Spinal cord (tissue), 10 donors: ENCODE data around the gene MAL. TPM values are rescaled to one million over a fixed set of nuclear protein-coding genes. Genes with fewer than 3 reads are reported as not detected.

Experiments used
- DNase-seq, 6 donors: peaks; one replicate each; pipeline versions ENCODE4 v3.0.0 to v3.0.0-alpha.2; 2013 to 2015; ENCODE audit warnings: low spot score in 6 of 6, low read depth in 4 of 6
- H3K27ac ChIP-seq: one replicate; pipeline ENCODE4 v1.5.1; 2013; ENCODE audit warnings: low read depth, low read length, control low read depth
- H3K27me3 ChIP-seq: one replicate; pipeline ENCODE4 v1.6.1; 2013; ENCODE audit warnings: low read length; ENCODE audit not compliant: control insufficient read depth, insufficient read depth
- H3K36me3 ChIP-seq: one replicate; pipeline ENCODE4 v1.6.1; 2013; ENCODE audit warnings: low read length; ENCODE audit not compliant: control insufficient read depth, insufficient read depth
- H3K4me1 ChIP-seq: one replicate; pipeline ENCODE4 v1.6.1; 2013; ENCODE audit warnings: low read length; ENCODE audit not compliant: control insufficient read depth, insufficient read depth
- H3K4me3 ChIP-seq: one replicate; pipeline ENCODE4 v1.5.1; 2013; ENCODE audit warnings: low read depth, low read length, control low read depth
- H3K9me3 ChIP-seq: one replicate; pipeline ENCODE4 v1.6.1; 2013; ENCODE audit warnings: low read length; ENCODE audit not compliant: control insufficient read depth, insufficient read depth
- WGBS: methylation state at CpG from one replicate; pipeline ENCODE4 v1.1.5; 2013; ENCODE audit warnings: missing lambda C conversion rate; ENCODE audit not compliant: insufficient coverage; 5-methylcytosine and 5-hydroxymethylcytosine counted together
- polyA plus RNA-seq, 2 donors: library from polyadenylated mRNA; unstranded; fragments of 120-200 nt; gene quantifications; one replicate each; pipeline ENCODE4 v1.2.1, GENCODE V29; 2013; ENCODE audit not compliant: insufficient read length in 2 of 2
- total RNA-seq, 2 donors: library from RNA; depleted of rRNA in 1 of 2; stranded (reverse); fragments of 120-200 nt in 1 of 2; fragments of >200 nt in 1 of 2; gene quantifications; one replicate each; pipeline versions ENCODE4 v1.2.3 to v1.2.4, GENCODE V29; 2013 to 2014
- donor health status: healthy.

MAL gene
- total and polyA plus RNA-seq, 4 donors = 8.2 to 23.0 (median 18.6) TPM

- H3K36me3 ChIP-seq = no peaks in the 10 kb centered on the region
Measured at GRCh38 chr2:94996305-94997100, 29.0 kb upstream of the MAL start.

GRCh38 chr2:94997981-94998930, 27.3 kb upstream of the MAL start:
- 33% methylated on average over 49 of the region's 54 CpGs for WGBS
- Histone ChIP-seq H3K36me3 (no peaks in the 10 kb centered on the region), H3K27me3 (peaks cover 27% of the 10 kb centered on the region), H3K4me1 (peaks cover 16% of the 10 kb centered on the region), H3K27ac (no peak overlapping the region), H3K4me3 (no peak overlapping the region), H3K9me3 (no peaks in the 10 kb centered on the region)
- peak in 1 of 6 donors; percentile 32 for DNase-seq

More at GRCh38 chr2:94996305-94997100, 29.0 kb upstream of the MAL start:
- WGBS = 28% methylated on average over 9 of the region's 23 CpGs
- Histone ChIP-seq H3K27ac (no peak overlapping the region), H3K4me3 (no peak overlapping the region), H3K9me3 (no peaks in the 10 kb centered on the region), H3K4me1 (peaks cover 16% of the 10 kb centered on the region), H3K27me3 (peaks cover 27% of the 10 kb centered on the region)
- DNase-seq = peak in 1 of 6 donors; percentile 87

- Histone ChIP-seq H3K4me3 (no peak overlapping the region), H3K27ac (no peak overlapping the region), H3K9me3 (no peaks in the 10 kb centered on the region), H3K27me3 (peaks cover 27% of the 10 kb centered on the region), H3K36me3 (no peaks in the 10 kb centered on the region), H3K4me1 (peaks cover 16% of the 10 kb centered on the region)
- 99% methylated on average over 7 of the region's 7 CpGs for WGBS
- DNase-seq = no peak
Measured at GRCh38 chr2:94999431-94999883, 26.1 kb upstream of the MAL start.

- Histone ChIP-seq H3K4me3 (no peak overlapping the region), H3K9me3 (no peaks in the 10 kb centered on the region), H3K36me3 (no peaks in the 10 kb centered on the region), H3K27ac (no peak overlapping the region), H3K4me1 (peaks cover 15% of the 10 kb centered on the region), H3K27me3 (peaks cover 30% of the 10 kb centered on the region)
- DNase-seq = no peak
- 95% methylated on average over 3 of the region's 5 CpGs for WGBS
Measured at GRCh38 chr2:95001051-95001562, 24.4 kb upstream of the MAL start.

GRCh38 chr2:95001701-95002100, 23.8 kb upstream of the MAL start:
- WGBS = 91% methylated on average over 2 of the region's 2 CpGs
- no peaks in the 10 kb centered on the region for H3K36me3 ChIP-seq
- H3K27me3 ChIP-seq = peaks cover 25% of the 10 kb centered on the region
- H3K4me1 ChIP-seq = peaks cover 9% of the 10 kb centered on the region
- DNase-seq = no peak
- H3K4me3 ChIP-seq = no peak overlapping the region
- no peaks in the 10 kb centered on the region for H3K9me3 ChIP-seq
- H3K27ac ChIP-seq = no peak overlapping the region

GRCh38 chr2:95002498-95002897, 23.0 kb upstream of the MAL start:
- no peaks in the 10 kb centered on the region for H3K36me3 ChIP-seq
- DNase-seq = no peak

GRCh38 chr2:95004287-95004686, 21.2 kb upstream of the MAL start:
- H3K9me3 ChIP-seq = no peaks in the 10 kb centered on the region
- H3K36me3 ChIP-seq = no peaks in the 10 kb centered on the region
- H3K4me3 ChIP-seq = no peak overlapping the region
- no peak overlapping the region for H3K27ac ChIP-seq
- 79% methylated on average over 5 of the region's 5 CpGs for whole genome bisulfite sequencing
- H3K27me3 ChIP-seq = peaks cover 6% of the 10 kb centered on the region
- peaks cover 4% of the 10 kb centered on the region for H3K4me1 ChIP-seq
- DNase-seq = no peak

More at GRCh38 chr2:95002498-95002897, 23.0 kb upstream of the MAL start:
- H3K27ac ChIP-seq = no peak overlapping the region
- no peaks in the 10 kb centered on the region for H3K9me3 ChIP-seq
- 54% methylated on average over 2 of the region's 5 CpGs for WGBS
- peaks cover 20% of the 10 kb centered on the region for H3K27me3 ChIP-seq
- H3K4me1 ChIP-seq = peaks cover 6% of the 10 kb centered on the region
- H3K4me3 ChIP-seq = no peak overlapping the region

- WGBS = 72% methylated on average over 2 of the region's 8 CpGs
Measured at GRCh38 chr2:95004711-95005110, 20.8 kb upstream of the MAL start.

GRCh38 chr2:95005726-95006125, 19.8 kb upstream of the MAL start:
- Histone ChIP-seq H3K27ac (no peak overlapping the region), H3K4me3 (no peak overlapping the region), H3K9me3 (no peaks in the 10 kb centered on the region), H3K27me3 (peaks cover 4% of the 10 kb centered on the region), H3K36me3 (no peaks in the 10 kb centered on the region), H3K4me1 (peaks cover 4% of the 10 kb centered on the region)
- WGBS = 89% methylated on average over 9 of the region's 9 CpGs
- DNase-seq = no peak

More at GRCh38 chr2:95004711-95005110, 20.8 kb upstream of the MAL start:
- no peak overlapping the region for H3K4me3 ChIP-seq
- no peak overlapping the region for H3K27ac ChIP-seq
- DNase-seq = no peak
- H3K9me3 ChIP-seq = no peaks in the 10 kb centered on the region
- H3K36me3 ChIP-seq = no peaks in the 10 kb centered on the region
- H3K4me1 ChIP-seq = peaks cover 4% of the 10 kb centered on the region
- peaks cover 4% of the 10 kb centered on the region for H3K27me3 ChIP-seq
